Activated CD8-positive, alpha-beta memory T cell treated with anti-CD3 and anti-CD28 coated beads, Interleukin-2, amount 50 U/mL, for 1 hour (primary cell): Measurements from ENCODE around the gene GALNT7.

Experiments used
- DNase-seq: peaks from one replicate; pipeline ENCODE4 v3.0.0-alpha.2; 2020; ENCODE audit errors: extremely low read depth

The GALNT7 gene

DNA sequence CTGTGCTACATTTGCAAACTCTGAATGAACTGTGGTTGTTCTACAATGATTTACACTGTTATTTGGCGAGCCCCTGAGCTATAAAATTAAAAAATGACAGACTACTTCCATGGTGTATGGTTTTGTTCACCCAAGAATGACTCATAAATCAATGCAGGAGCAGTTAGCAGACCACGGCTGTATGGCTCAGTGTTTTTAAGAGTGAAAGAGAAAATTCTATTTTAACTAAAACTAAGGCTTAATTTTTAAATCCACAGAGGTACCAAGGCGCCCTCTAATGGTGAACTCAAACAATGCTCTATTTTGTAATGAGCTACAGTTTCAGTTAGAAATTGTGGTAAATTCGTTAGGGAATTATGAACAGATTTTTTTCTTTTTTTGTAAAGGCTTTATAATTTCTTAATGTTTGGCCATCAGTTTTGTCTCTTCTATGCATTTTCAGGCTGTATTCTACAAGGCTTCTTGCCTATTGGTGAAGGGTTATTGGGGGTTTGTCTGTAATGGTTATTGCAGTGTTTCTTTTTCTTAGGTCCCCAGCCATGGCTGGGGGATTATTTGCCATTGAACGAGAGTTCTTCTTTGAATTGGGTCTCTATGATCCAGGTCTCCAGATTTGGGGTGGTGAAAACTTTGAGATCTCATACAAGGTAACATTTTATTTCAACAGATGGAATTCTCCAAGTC, 133.0 kb downstream of the GALNT7 start:
- DNase-seq, result no peak

DNA sequence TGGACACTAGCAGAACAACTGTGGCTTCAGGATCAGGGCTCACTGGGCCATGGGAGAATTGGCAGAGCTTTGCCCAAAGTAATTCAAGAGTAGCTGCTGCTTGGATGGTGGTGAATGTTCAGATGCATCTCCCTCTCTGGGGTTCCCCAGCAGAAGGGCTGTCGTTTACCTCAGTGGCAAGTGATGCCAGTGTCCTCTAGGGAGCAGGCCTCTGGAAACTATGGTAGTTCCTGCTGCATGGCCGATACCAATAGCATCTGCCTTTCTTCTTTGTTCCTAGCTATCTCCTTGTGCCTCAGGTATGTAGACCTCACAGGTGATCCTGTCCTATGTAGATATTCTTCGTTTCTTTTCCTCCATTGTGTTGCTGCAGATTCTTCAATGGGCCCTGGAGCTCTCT, 139.2 kb downstream of the GALNT7 start:
- DNase-seq, result no peak

DNA sequence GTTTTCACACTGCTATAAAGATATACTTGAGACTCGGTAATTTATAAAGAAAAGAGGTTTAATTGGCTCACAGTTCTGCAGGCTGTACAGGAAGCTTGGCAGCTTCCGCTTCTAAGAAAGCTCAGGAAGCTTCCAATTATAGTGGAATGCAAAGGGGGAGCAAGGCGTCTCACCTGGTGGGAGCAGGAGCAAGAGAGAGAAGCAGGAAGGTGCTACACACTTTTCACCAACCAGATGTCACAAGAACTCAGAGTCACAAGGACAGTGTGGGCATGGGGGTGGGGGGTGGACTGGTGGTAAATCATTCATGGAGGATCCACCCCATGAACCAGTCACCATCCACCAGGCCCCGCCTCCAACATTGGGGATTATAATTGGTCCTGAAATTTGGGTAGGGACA, 142.8 kb downstream of the GALNT7 start:
- DNase-seq, result no peak

DNA sequence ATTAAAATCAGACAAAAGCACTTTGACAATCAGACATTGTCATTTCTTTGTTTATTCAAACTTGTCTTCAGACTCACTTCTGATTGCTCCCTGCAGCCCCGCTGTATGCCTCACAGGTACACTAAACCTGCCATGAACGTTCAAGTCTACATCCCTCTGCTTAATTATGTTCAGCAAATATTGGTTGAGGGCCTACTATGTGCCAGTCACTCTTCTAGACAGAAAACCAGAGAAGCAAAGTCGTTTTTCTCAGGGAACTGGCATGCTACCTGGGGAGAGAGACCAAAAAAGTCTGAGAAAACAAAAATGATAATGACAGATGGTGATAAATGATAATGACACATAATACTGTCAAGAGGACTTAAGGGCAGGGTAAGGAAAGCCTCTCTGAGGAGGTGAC, 146.1 kb downstream of the GALNT7 start:
- DNase-seq, result no peak

DNA sequence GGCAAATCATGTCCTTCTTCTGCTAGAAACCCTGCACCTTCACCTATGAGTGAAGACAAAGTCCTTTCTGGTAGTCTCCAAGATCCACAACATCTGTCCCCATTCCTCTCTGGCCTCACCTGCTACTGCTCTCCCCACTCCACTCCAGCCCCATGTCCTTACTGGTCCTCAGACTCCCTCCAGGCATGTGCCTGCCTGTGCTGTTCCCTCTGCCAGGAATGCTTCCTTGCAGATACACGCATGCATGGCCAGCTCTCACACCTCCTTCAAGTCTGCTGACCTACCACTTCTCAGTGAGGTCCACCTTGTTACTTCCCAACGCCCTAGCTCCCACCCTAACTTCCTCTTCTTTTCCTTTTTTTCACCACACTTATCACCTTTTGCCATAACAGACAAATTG, 147.4 kb downstream of the GALNT7 start:
- DNase-seq, result no peak

DNA sequence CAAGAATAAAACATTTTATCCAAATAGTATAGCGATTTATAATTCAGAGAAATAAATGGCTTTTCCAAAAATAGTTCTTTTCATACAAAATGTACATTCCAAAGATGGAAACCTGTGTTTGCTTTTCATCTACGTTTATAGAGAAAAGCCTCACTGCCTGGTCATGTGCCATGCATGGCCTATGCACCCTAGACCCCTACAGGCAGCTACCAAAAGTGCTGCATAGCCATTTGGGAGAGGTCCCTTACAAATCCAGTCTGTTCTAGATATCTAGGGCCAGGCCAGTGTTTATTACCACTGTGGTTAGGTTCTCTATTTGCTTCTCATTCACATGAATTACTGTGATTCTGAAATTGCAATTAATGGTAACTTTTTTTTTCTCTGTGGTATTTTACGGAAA, 148.4 kb downstream of the GALNT7 start:
- no peak for DNase-seq

DNA sequence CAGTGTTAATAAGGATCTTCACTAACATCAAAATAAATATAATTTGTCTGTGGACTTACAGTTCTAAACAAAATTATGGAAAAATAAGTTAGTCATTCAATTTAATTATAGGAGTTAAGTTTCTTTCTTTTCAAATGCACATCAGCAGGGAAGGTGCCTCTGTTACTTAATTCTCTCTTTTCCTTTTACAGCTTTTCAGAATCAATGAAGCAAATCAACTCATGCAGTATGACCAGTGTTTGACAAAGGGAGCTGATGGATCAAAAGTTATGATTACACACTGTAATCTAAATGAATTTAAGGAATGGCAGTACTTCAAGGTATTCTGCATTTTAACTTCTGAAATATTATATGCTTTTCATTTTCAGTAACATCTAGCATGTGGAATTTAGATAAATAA, 149.6 kb downstream of the GALNT7 start:
- DNase-seq, result no peak

DNA sequence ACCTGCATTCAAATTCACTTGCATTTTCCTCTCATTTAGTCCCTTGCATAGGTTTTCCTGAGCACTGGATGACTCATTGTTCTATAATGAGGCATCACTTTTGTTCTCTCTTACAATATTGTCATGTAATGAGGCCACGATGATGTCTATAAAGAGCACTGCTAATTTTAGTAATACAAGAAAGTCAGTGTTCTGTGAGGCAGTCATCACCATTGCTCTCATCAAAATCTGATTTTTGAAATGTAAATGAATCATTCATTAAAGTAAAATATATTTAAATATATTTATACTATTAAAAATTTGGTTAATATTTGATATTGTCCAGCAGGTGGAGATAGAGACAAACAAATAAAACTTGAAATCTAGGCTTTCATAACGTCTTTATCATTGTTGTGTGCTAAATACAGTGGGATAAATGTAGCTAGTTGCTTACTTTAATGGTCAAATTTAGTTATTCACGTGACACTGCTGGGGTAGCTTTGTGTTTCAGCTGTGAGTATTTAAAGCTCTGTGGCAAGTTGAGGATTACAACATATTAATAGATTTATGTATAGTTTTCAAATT, 150.1 kb downstream of the GALNT7 start:
- DNase-seq, result no peak

DNA sequence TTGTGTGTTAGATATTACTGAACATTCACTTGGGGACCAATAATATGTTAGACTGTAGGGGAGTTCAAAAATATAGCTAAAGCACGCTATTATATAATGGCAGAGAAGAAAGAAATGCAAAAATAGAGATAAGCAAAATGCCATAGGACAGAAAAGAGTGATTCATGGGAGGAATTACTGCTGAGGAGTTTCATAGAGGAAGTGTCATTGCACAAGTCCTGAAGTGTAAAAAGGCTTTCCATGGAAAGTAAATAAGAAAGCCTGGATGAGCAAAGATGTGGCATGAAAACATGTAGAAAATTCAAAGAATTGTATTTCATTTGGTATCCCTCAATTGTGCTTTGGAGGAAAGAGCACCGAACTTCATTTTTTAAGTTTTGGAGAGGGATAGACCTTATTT, 151.1 kb downstream of the GALNT7 start:
- DNase-seq, result no peak

DNA sequence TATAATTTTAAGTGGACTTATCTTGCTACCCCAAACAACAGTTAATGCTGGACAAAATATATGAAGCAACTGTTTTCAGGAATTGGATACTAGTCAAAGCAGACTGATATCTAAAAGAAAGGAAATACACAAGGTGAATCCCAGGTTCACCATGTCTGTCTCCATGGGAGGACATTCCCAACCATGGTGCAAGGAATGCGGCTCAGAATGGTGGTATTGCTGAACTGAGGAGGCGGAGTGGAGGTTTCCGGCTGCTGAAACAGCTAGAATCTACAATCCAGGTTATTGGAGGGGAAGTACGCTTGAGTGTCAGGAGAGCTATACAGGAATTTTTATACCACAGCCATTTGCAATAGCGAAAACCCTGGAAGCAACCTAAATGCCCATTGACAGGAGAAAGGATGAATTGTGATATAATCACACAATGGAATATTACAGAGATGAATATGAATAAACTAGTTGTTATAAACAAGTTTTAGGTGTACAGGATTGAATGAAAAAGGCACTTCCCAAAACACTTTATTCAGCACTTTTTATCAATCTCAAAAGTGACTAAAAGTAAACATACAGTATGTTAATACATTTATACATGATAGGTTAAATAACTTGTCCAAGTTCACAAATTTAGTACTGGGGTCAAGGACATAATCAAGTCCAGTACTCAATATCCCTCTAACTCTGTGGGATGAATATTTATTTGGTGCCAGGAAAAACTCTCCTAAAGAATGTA, 156.6 kb downstream of the GALNT7 start:
- DNase-seq, result no peak

DNA sequence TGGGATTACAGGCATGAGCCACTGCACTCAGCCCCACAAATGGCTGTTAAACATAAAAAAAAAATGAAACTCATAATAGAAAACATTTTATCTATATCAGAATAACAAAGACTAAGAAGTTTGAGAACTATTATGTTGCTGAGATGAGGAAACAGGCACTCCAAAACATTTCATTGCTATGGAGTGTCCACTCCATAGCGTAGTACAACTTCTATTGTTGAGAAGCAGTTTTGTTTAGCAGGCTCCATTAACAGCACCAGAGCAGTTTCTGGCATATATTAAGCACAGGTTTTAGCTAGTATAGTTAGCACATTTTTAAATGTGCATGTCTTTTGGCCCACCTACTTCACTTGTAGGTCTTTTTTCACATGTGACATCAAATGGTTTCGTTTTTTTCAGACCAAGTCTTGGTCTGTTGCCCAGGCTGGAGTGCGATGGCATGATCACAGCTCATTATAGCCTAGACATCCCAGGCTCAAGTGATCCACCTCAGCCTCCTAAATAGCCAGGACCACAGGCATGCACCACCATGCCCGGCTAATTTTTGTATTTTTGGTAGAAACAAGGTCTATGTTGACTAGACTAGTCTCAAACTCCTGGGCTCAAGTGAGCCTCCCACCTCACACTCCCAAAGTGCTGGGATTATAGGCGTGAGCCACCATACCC, 159.8 kb downstream of the GALNT7 start:
- no peak for DNase-seq

DNA sequence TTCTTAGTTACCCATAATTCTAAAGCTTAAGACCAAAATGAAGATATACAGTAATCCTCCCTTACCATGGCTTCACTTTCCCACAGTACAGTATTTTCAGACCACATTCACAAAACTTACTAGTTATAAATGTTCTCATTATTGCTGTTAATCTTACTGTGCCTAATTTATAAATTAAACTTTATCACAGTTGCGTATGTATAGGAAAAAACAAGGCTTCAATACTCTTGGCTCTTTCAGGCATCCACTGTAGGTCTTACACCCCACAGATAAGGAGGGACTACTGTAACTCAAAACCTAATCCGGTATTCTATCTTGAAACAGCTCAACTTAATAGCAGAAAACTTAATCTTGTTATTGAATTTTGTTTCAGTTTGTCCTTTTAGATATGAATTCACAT, 162.0 kb downstream of the GALNT7 start:
- no peak for DNase-seq

DNA sequence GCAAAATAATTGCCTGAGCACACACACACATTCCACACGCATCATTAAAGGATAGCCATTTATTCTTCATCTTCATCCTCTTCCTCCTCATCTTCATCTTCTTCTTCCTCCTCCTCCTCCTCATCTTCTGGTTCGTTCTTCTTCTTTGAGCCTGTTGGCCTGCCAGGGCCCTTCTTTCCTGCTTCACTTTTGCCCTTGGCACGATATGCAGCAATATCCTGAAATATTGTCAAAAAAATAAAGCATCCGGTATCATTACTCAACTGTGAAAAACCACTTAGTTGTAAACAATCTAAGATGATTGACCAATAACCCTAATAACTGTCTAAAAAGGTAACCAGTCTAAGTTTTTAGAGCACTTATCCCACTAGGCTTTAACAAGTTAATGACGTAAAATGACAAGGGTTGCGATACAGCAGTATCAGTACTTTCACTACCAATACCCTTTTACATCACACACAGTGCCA, 163.4 kb downstream of the GALNT7 start:
- DNase-seq, result no peak

DNA sequence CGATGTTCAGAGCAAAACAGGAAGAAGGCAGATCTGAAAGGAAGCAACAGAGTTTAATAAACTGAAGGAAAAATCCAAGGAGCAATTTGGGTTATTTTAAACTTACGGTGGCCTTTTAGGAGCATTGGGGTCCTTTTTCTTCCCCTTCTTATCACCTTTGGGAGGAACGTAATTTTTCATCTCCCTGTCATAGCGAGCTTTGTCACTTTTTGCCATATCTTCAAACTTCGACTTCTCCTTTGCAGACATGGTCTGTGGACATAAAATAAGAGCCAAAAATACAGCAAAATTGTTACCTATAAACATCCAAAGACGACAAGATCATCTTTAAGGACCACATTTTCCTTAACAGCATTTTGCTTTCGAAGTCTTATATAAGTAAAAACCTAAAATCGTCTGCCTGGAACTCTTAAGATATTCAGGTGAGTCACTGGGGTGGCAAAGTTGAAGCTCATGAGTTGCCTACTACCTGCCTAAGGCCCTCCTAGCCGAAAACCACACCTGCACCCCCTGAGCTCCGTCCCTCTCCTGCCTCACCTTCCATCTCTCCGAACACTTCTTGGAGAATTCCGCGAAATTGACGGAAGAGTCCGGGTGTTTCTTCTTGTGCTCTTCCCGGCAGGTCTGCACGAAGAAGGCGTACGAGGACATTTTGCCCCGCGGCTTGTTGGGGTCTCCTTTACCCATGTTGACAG, 164.5 kb downstream of the GALNT7 start:
- DNase-seq, result no peak

DNA sequence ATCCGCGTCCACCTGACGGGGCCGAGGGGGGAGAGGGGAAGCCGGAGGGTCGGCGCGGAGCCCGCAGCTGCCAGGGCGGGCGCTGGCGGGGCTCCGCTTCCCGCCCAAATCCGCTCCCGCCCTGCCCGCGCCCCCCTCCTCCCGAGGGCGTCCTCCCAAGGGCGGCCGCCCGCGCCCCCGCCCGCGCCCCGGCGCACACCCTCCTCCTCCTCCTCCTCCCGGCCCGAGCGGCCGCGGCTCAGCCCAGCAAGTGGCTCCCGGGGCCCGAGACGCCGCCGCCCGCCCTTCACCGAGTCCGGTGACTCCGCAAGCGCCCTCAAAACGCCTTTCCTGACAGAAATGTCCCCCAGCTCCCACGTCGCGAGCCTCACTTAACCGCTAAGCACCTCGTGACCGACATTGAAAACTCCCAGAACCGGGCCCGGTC, 165.1 kb downstream of the GALNT7 start:
- no peak for DNase-seq

DNA sequence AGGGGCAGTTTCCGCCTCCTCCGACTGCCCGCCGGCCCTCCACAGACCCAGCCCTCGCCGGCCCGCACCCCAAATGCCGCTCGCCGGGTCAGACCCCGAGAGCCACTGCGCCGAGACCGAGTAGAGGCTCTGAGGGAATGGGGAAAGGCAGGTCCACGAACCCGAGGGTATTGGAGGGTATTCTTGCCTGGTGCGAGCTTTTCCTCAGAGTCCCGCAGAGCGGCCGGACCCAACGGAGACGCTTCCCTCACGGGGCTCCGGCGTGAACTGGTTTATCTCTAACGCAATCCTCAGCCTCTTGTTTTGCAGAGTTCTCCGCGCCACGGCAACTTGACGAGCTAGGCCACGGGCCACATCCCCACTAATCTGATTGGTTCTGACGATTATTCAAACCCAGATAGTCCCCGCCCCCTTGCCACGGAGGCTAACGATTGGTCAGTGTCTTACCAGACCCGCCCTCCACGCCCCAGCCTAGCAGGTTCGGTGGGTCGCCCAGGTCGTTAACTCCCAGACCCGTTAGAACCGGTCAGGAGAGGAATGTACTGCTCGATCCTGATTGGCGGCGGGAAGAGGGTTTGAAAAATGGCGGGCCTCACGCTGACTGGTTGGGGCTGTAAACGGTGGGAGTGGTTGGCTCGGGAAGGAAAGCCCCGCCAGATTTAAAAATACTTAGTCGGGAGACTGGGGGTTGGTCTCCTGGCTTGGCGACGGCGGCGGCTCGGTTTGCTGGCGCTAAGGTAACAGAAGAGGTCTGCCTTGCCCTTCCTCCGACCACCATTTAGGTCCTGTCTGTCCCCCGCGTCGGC, 165.7 kb downstream of the GALNT7 start, which contains the start of gene HMGB2:
HMGB2 (minus strand) TSS at position 274 of the 806 bp plus-strand sequence. CDS start 709 bp downstream, outside the sequence.
- peak; percentile 100 for DNase-seq

DNA sequence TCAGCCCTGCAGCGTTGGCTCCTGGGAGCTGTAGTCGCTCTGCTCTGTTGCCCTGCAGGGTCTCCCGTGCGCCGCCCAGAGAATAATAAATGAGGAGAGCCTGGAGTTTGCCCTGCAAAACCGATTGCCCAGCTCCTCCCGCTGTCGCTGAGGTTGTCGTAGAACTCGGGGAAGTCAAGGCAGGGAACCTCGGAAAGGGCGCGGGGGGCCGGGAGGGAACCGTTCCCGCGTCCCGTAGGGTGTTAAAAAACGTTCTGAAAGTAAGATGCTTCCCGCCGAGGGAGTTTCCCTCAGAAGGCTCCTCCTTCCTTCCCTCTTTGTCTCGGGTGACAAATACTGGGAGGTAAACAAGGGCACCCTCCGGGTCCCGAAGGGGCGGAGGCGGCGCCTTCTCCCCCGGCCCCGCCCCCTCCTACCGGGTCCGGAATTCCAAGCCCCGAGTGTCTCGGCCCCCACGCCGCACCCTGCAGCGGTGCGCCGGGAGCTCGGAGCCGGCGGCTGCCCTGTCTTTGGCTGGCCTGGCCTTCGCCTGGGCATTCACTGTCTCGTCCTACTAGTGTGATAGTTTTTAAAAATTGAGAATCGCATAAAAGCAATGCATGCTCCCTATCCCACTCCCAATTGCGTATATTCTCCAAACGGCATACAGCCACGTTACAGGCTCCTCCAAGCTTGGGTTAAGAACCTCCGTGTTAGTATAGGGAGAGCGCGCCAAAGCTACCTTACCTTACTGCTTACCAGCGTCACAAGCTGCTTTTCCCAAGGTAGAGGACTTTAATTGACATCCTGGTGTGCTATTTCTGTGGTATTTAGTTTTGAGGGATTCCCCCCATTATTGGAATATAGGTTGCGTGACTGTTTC, 166.5 kb downstream of the GALNT7 start:
- no peak for DNase-seq

DNA sequence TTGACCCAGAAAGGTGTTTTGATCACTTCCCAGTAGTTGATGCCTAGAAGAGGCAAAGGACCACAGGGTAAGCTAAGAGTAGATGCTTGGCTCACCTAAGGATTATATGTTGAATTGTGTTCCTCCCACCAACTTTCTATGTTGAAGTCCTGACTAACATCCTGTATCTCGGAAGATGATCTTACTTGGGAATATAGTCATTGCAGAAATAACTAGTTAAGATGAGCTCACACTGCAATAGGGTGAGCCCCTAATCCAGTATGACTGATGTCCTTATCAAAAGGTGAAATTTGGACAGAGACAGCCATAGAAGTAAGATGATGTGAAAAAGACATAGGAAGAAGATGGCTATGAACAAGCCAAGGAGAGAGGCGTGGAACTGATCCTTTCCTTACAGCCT, 168.9 kb downstream of the GALNT7 start:
- DNase-seq, result no peak

DNA sequence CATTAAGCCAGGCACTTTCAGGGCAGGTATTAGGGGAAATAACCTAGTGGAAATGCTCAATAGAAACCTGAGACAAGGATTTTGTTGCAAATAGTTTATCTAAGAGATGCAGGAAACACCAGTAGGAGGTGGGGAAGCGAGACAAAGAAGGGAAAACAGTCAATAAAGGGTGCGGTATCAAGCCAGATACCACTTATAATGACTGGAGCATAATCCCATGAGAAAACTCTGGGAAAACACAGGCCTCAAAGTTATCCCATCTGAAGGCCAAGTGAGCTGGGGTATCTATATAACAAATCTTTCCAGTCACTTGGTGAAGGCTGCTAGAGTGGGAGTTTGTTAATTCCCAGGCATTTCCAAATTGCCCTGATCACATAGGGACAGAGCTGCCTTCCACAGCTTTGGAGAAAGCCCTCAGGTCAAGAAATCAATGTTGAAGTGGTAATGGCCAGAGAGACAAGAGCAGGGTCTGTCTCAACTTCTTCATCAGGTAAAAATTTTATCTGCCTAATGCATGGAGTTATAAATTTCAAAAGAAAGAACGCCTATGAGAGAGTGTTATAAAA, 175.3 kb downstream of the GALNT7 start:
- no peak for DNase-seq

DNA sequence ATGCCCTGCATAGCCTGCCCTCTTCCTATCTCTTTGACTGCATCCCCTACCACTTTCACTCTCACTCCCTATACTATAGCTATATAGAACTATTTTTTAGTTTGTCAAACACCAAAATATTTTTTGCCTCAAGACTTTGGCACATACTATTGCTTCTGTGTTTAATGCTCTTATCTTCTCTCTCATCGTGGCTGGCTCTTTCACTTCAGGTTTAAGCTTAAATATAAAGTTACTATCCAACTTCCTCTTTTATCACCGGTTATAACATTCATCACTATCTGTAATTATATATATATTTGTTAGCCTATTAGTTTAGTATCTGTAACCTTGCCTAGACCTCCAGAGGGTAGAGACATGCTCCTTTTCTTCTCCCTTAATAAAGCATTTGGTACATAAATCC, 177.0 kb downstream of the GALNT7 start:
- DNase-seq, result no peak
